HL-60 (cell line): Measurements from ENCODE around the gene RHBDF2.

Experiments used
- DNase-seq, 2 experiments: peaks; one replicate each; pipeline ENCODE4 v3.0.0-alpha.2; 2010 to 2020; ENCODE audit warnings: low read depth in 1 of 2, low spot score in 1 of 2
- H3K27ac ChIP-seq: fragments of 250-450 bp; sonication (Bioruptor Pico); replicated peaks from 2 replicates; pipeline ENCODE4 v1.5.1; 2020; ENCODE audit warnings: mild to moderate bottlenecking, moderate library complexity
- H3K27me3 ChIP-seq: fragments of 250-450 bp; sonication (Bioruptor Pico); 2 replicates; pipeline ENCODE4 v1.5.1; 2021; ENCODE audit warnings: mild to moderate bottlenecking, moderate library complexity; ENCODE audit not compliant: insufficient read depth, poor library complexity, severe bottlenecking
- H3K4me3 ChIP-seq: replicated peaks from 2 replicates; pipeline ENCODE4 v1.5.1; 2011; ENCODE audit warnings: mild to moderate bottlenecking, control low read depth, low read length; ENCODE audit not compliant: insufficient read depth
- GABPA ChIP-seq: IDR thresholded peaks from 2 replicates; pipeline ENCODE4 v1.6.1; 2012; ENCODE audit warnings: low read depth
- POLR2AphosphoS5 ChIP-seq: IDR thresholded peaks from 2 replicates; pipeline ENCODE4 v1.6.1; 2012; ENCODE audit warnings: low read depth
- SPI1 ChIP-seq: IDR thresholded peaks from 2 replicates; pipeline ENCODE4 v1.6.1; 2012; ENCODE audit warnings: low read depth, mild to moderate bottlenecking, borderline replicate concordance
- TF ChIP-seq, protein P1 (sequence below): IDR thresholded peaks from 2 replicates; pipeline ENCODE4 v1.6.1; 2012; ENCODE audit warnings: low read depth; ENCODE audit not compliant: insufficient replicate concordance
- TF ChIP-seq, protein P2 (sequence below): IDR thresholded peaks from one replicate; pipeline ENCODE4 v1.5.1; 2011; ENCODE audit warnings: low read length, control low read depth, inconsistent platforms; ENCODE audit not compliant: insufficient read depth

Gene RHBDF2

DNA sequence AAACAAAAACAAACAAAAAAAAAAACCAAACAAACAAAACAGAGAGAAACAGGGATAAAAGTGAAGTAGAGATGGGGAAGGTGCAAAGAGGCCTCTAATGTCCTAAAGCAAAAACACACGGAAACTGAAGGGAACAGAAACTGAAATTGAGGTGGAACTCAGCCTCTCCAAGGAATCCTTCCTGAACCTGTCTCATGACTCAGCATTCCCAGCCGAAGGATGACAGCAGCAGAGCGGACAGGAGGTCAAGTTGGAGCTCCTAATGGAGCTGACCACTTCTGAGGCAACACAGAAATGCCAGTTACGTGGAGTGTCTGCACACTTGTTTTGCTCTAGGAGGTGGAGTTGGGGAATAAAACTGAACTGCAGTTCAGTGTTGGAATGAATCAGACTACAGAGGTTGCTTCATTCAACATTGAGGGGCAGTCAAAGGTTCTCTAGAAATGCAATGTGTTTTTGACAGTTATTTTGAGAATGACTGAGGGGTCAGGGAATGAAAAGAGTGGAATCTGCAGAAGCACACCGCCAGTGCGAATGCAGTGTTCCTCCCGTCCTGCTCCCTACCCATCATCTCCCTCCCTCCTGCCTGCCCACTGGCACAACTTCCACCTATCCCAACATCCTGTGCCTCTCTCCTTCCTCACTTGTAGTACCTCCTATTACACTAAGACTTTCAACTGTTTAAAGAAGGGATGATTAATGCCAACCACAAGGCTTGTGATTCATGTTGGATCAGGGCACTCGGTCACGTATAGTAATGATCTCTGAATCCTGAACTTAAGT is 54.6 kb downstream of the RHBDF2 start:
- Histone ChIP-seq H3K27me3 (no peaks in the 10 kb centered on the region), H3K4me3 (no peak overlapping the region), H3K27ac (no peak overlapping the region)
- no peak for TF ChIP-seq GABPA
- TF ChIP-seq POLR2AphosphoS5: no peak
- peak in 1 of 2 experiments; percentile 30 for DNase-seq

DNA sequence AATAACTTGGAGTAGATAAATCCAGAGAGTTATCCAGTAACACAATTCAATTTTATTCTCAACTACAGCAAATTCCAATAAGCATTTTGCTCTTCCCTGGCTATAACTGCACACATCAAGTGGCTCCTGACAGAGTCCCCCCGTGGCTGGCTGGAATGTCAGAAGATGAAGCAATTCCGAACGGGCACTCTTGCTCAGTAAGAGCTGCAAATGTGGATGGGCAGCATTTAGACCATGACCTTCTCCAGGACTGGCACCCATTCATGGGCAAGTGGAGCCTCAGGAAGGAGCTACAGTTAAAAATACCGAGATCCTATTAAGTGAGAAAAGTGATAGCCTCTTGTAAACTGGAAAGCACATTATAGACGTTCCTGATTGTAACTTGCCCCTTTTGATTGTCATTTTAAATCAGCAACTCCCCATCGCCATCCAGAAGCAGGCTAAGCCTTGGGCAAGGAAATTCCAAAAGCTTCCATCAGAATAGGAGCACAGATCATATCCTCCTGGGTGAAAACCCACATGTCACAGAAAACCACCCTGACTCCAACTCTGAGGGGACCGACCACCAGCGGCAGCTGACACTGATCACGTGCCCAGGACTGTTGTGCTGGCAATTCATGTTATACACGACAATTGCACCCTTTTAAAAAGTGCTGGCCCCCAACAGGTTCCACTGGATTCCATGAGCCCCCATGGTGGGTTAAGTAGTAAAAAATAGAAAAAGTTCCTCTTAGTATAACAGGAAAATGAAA is 55.4 kb downstream of the RHBDF2 start:
- Histone ChIP-seq H3K27me3 (no peaks in the 10 kb centered on the region), H3K27ac (no peak overlapping the region), H3K4me3 (no peak overlapping the region)
- no peak for DNase-seq
- TF ChIP-seq, protein P1, sequence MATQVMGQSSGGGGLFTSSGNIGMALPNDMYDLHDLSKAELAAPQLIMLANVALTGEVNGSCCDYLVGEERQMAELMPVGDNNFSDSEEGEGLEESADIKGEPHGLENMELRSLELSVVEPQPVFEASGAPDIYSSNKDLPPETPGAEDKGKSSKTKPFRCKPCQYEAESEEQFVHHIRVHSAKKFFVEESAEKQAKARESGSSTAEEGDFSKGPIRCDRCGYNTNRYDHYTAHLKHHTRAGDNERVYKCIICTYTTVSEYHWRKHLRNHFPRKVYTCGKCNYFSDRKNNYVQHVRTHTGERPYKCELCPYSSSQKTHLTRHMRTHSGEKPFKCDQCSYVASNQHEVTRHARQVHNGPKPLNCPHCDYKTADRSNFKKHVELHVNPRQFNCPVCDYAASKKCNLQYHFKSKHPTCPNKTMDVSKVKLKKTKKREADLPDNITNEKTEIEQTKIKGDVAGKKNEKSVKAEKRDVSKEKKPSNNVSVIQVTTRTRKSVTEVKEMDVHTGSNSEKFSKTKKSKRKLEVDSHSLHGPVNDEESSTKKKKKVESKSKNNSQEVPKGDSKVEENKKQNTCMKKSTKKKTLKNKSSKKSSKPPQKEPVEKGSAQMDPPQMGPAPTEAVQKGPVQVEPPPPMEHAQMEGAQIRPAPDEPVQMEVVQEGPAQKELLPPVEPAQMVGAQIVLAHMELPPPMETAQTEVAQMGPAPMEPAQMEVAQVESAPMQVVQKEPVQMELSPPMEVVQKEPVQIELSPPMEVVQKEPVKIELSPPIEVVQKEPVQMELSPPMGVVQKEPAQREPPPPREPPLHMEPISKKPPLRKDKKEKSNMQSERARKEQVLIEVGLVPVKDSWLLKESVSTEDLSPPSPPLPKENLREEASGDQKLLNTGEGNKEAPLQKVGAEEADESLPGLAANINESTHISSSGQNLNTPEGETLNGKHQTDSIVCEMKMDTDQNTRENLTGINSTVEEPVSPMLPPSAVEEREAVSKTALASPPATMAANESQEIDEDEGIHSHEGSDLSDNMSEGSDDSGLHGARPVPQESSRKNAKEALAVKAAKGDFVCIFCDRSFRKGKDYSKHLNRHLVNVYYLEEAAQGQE: no peak

DNA sequence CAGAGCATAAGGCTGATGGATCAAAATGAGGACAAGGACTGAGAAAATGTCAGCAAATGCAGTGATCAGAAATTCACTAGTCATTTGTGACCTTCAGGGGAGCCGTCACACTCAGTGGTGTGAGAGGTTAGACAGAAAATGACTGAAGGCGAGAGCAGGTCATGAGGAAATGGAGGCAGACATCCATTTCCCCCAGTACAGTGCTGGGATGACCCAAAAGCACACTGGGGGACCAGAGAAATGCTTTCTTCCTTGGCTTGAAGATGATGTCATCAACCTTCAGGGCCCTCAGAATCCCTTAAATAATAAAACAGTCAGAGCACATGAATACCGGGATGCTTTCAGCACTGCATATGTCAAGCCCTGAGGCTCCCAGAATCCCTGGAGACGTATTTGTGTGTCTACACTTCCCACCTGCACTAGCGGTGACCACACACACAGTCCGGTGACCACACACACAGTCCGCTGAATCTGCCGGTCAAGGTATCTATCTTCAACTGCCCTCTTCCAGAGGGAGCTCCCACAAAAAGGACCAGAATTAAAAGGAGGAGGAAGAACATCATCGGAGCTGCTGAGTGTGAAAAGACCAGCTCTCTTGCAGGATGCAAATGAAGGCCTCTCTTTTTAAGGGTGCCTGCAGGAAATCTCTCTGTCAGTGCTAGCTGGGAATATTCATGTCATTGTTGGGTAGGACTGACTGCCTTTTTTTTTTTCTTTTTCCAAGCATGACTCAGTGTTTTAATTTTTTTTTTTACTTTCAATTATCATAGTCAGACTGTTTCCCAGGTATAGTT is 56.5 kb downstream of the RHBDF2 start:
- no peak for DNase-seq
- H3K4me3 ChIP-seq: no peak overlapping the region

More for the DNA sequence above, 56.5 kb downstream of the RHBDF2 start:
- H3K27ac ChIP-seq: no peak overlapping the region
- no peaks in the 10 kb centered on the region for H3K27me3 ChIP-seq
- TF ChIP-seq SPI1 (no peak), POLR2AphosphoS5 (no peak), GABPA (no peak)
- TF ChIP-seq, protein P1: no peak
- TF ChIP-seq, protein P2, sequence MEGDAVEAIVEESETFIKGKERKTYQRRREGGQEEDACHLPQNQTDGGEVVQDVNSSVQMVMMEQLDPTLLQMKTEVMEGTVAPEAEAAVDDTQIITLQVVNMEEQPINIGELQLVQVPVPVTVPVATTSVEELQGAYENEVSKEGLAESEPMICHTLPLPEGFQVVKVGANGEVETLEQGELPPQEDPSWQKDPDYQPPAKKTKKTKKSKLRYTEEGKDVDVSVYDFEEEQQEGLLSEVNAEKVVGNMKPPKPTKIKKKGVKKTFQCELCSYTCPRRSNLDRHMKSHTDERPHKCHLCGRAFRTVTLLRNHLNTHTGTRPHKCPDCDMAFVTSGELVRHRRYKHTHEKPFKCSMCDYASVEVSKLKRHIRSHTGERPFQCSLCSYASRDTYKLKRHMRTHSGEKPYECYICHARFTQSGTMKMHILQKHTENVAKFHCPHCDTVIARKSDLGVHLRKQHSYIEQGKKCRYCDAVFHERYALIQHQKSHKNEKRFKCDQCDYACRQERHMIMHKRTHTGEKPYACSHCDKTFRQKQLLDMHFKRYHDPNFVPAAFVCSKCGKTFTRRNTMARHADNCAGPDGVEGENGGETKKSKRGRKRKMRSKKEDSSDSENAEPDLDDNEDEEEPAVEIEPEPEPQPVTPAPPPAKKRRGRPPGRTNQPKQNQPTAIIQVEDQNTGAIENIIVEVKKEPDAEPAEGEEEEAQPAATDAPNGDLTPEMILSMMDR: no peak
